Measurements from ENCODE around the gene FAM9A.
"Not testable (repeated sequence)": the region's sequence is repeated elsewhere in the genome, so short reads cannot be mapped to it uniquely, and the experiment has no call there.

GRCh38 chrX:8798702-8799101 is 2.5 kb downstream of the FAM9A start:
- not testable (repeated sequence) for TF ChIP-seq CTCF (conservative IDR thresholded peaks at IDR 0.05 in 1 of 2, IDR thresholded peaks at IDR 0.05 in 1 of 2; ENCODE audit: low read depth in 1 of 2, low read length in 2 of 2); EZH2 (IDR thresholded peaks at IDR 0.05; ENCODE audit: low read length, missing control alignments)
